AML-193 (cell line): Measurements from ENCODE around the gene FHOD3.
"Not testable (repeated sequence)": the region's sequence is repeated elsewhere in the genome, so short reads cannot be mapped to it uniquely, and the experiment has no call there.

Experiments used
- DNase-seq, 2 experiments: peaks; one replicate each; lab custom pipeline; 2025; lab: John Stamatoyannopoulos, UW

Gene FHOD3

DNA sequence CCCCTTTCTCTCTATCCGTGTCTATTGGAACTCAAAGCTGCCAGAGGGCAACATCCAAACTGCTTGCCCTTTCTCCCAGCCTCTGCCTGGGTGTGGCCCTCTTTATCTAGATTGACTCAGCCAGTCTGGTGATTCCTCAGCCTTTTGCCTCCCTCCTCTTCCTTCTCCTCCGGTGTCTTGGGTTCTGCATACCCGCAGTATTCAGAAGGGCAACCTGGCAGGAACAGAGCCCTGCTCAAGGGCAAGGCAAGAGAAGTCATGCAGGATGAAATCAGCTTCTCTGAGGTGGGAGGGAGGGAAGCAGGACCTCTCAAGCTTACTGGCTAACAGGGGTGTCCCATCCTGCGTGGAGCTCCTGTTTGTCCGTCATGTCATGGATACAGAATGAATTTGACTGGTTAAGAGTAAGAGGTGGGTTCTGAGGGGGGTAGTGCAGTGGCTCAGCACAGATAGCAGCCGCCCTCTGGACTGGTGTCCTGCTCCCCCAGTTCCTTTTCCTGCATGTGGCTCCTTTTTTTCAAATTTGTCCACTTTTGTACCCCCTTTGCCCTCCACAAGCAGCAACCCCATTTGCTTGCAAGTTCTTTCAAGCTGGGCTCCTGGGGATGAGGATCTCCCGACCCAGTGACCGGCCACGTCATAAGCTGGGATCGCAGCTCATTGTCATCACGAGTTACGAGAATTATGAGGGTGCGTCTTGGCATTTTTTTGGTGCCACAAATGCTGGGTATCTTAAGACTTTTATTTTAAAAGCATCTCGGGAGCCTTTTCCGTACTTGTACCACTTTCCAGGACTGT lies 154.1 kb downstream of the FHOD3 start:
- DNase-seq, result no peak

DNA sequence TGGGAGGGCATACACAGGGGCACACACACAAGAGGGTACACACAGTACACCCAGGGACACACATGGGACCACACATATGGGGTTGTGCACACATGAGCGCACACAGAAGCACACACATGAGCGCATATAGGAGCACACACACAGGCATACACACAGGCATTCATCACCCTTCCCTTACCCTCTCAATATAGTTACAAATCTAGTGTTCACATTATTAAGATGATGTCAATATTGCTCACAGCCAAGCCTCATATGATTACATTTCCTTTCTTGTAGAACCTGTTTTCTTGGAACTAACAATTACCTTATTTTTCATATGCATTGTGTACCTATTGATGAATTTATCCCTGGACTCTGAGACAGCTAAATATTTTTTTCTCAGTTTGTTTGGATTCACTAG lies 156.7 kb downstream of the FHOD3 start:
- no peak for DNase-seq

GRCh38 chr18:36454848-36455458 lies 157.4 kb downstream of the FHOD3 start:
- DNase-seq, result no peak

GRCh38 chr18:36455931-36456330 lies 158.4 kb downstream of the FHOD3 start:
- no peak for DNase-seq

- DNase-seq, result no peak
Observed at GRCh38 chr18:36456622-36457021, 159.1 kb downstream of the FHOD3 start.

GRCh38 chr18:36457683-36458082 lies 160.2 kb downstream of the FHOD3 start:
- no peak for DNase-seq

DNA sequence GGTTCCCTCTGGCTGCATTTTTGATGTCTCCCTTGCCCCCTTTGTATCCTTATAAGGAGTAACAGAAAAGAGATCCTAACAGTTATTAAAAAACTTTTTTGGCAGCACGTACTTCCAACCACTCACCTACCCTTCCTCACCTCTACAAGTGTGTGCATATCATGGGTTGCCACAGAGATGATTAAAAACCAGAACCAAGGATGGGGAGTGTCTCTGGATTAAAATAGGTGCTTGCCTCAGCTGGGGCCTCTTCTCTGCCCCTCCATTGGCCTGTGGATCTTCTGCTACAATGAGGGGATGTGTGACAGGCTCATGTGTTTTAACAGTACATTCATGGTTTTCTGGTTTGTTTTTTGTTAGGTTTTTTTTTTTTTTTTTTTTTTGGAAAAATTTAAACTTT lies 160.8 kb downstream of the FHOD3 start:
- DNase-seq, result no peak

DNA sequence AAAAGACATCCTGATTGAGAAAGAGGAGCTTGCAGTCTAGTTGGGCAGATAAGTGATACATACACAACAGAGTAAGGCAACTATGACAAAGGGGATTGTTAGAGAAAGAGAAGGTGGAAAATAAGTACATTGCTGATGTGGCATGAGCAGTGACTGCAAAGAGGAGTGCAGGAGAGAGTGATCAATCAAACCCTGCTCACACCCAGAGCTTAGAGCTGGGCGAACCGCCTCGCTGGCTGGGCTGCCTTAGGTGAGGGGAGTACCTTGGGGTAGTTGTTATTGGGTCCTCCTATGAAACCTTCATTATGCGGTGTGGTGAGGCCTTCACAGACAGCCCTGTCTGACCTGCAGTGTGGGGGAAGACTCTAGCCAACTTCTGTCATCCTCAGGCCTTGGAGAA lies 161.7 kb downstream of the FHOD3 start:
- DNase-seq, result no peak

GRCh38 chr18:36459786-36460185 lies 162.3 kb downstream of the FHOD3 start:
- DNase-seq, result no peak

DNA sequence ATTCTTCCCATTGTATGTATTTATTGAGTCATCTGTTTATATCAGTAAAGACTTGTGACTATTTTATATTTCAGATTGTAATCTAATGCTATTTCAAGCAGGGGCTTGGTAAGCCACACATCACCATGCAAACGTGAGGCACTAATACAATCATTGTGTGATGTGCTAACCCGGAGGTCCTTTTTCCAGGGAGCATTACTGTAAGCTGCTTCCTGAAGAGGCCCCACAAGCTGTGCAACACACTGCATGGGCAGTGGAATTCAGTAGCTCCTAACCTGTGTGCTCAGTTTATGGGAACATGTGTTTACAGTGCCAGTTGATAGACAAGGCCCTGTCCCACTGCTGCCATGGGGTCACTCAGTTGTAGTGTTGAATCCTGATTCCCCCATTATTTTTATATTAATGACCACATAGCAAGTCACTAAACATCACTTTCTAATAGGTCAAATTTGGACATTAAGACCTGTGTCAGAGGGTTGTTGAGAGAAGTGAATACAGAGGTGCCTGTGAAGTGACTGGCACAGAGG lies 162.9 kb downstream of the FHOD3 start:
- DNase-seq, result no peak

DNA sequence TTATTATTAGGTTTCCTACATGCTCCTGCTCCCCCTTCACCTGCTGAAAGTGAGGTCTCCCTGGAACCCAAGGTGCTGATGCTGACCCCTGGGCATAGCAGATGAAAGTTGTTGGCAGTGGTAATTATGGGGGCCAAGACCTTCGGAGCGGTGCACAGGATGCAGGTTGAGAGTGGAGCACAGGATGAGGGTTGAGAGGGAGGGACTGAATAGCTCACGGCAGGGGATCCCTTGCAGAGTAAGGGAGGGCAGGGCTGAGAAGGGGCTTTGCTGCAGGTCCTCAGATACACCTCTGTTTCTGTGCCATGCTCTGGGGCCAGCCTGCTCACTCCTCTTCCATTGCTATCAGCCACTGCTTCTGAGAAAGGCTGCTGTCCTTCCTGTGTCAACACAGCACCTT lies 163.3 kb downstream of the FHOD3 start:
- no peak for DNase-seq

DNA sequence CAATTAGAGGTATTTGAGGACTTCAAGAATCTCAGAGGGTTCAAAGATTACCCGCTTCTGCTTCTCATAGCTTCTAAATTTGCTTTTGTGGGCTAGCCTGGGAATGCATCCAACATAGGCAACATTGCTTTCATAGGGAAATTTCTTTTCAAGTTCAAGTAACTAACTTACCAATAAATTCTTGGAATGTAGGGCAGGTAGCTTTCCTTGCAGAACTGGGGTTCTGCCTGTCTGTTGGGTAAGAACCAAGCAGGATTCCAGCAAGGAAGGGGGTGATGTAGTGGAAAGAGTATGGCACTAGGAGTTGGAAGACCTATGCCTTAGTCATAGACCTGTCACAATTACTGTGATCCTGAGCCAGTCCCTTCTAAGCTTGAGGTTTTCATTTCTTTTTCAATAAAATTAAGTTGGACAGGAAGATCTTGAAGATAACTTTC lies 164.1 kb downstream of the FHOD3 start:
- DNase-seq, result no peak

DNA sequence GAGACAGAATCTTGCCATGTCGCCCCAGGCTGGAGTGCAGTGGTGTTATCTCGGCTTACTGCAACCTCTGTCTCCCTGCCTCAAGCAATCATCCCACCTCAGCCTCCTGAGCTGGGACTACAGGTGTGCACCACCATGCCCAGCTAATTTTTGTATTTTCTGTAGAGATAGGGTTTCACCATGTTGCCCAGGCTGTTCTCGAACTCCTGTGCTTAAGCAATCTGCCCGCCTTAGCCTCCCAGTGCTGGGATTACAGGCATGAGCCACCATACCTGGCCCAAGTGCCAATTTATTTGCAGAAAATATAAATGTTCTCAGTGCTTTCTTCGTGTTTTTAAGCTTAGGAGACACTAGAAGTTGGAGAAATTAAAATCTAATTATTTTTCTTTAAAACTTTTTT lies 166.0 kb downstream of the FHOD3 start:
- DNase-seq, result not testable (repeated sequence)

- no peak for DNase-seq
Observed at GRCh38 chr18:36464126-36464651, 166.7 kb downstream of the FHOD3 start.

- no peak for DNase-seq
Observed at GRCh38 chr18:36465276-36465675, 167.8 kb downstream of the FHOD3 start.

DNA sequence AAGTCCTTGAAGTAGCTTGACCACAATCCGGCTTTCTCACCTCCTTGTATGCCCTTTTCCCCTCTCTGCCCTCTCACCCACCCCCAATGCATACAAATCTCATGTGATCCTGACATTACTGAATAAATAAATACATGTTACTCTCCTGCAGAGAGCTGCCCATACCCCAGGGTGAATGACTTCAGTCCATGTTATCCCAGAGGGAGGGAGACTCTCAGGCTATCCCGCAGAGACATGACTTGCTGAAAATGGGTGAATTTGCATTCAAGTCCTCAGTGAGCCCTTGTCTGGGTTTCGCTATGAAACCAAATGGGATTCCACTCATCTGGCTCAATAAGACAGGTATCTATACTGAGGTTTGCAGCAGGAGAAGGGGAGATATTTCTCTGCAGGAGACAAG lies 168.5 kb downstream of the FHOD3 start:
- no peak for DNase-seq

GRCh38 chr18:36467614-36468013 lies 170.1 kb downstream of the FHOD3 start:
- no peak for DNase-seq

- DNase-seq, result no peak
Observed at GRCh38 chr18:36468161-36468560, 170.6 kb downstream of the FHOD3 start.

GRCh38 chr18:36469461-36469860 lies 171.9 kb downstream of the FHOD3 start:
- DNase-seq, result no peak

DNA sequence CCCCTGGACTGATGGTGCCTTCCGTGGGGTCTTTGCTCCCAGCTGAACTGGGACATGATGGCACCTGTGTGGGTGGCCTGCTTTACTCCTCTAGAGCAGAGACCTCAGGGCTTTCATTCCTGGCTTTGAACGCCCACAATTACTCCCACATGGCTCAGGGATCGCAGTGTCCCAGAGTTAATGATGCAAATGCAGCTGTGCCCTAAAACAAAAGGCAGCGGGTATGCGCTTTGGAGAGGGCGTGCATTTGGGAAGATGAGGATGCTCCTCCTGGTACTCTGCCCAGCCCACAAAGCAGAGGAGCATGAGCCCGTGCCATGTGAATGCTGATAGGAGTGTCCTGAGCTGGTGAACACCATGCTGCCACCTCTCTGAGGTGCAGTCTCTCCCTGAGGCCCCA lies 173.4 kb downstream of the FHOD3 start:
- no peak for DNase-seq

GRCh38 chr18:36471393-36471792 lies 173.9 kb downstream of the FHOD3 start:
- DNase-seq, result no peak

GRCh38 chr18:36476433-36476832 lies 178.9 kb downstream of the FHOD3 start:
- DNase-seq, result no peak

DNA sequence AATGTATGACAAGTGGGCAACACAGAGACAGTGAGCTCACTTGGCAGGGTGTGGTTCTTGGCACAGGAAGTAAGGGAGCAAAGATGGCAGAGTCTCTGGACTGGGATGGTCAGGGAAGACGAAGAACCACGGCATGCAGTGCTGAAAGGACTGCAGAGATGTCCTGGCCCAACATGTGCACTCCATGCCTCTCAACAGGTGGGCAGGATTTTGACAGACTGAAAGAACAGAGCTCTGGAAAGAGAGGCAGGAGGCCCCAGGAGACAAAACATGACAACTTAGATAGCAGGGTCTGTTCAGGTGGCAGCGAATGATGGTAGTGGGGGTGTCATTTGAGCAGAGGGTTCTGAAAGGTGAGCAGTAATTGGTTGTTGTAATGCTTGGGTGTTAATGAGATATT lies 180.3 kb downstream of the FHOD3 start:
- DNase-seq, result no peak
